ENCODE measurements around the gene HMGB4. TPM values are rescaled to one million over a fixed set of nuclear protein-coding genes. Genes with fewer than 3 reads are reported as not detected.

Gene HMGB4
- total RNA-seq, 2 experiments from 2014 or later = not detected

DNA sequence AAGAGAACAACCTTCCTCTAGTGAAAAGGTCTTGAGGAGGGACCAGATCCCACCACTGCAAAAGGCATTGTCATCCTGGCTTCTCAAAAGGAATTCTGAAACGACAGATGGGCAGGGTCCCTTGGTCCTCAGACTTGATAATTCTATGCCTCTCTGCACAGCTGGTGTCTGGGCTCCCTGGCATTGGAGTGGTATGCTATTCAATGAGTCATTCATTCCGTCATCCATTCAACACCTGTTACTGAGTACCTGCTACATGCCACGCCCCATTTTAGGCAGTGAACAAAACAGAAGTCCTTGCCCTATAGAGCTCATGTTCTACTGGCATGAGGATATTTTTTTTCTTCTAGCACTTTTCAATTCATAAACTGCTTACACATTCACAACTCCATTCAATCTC is 45.8 kb upstream of the HMGB4 start:
- no peaks in the 10 kb centered on the region for H3K36me3 ChIP-seq (ENCODE audit: insufficient read depth, low read length)
- H3K9me3 Mint-ChIP-seq = no peaks in the 10 kb centered on the region
- H3K4me1 ChIP-seq (ENCODE audit: insufficient read depth, low read length) = no peaks in the 10 kb centered on the region
- H3K27ac Mint-ChIP-seq = no peak overlapping the region
- H3K4me1 Mint-ChIP-seq (ENCODE audit: low read depth) = no peaks in the 10 kb centered on the region
- no peak overlapping the region for H3K27ac ChIP-seq (ENCODE audit: low read depth in 1 of 2, low read length in 2 of 2)
- no peak overlapping the region for H3K4me3 ChIP-seq (ENCODE audit: low read length)
- POLR2A ChIA-PET = no interaction called here
- CTCF ChIA-PET = no interaction called here
- no peaks in the 10 kb centered on the region for H3K36me3 Mint-ChIP-seq (ENCODE audit: low read depth)
- no peak overlapping the region for H3K4me3 Mint-ChIP-seq
- peaks cover 0 to 3% of the 10 kb centered on the region in 2 experiments for H3K27me3 ChIP-seq (ENCODE audit: control insufficient read depth in 1 of 2, insufficient read depth in 2 of 2, low read length in 2 of 2)
- H3K9me3 ChIP-seq (ENCODE audit: control insufficient read depth in 1 of 2, insufficient read depth in 1 of 2, low read length in 2 of 2) = peaks cover 0 to 4% of the 10 kb centered on the region in 2 experiments
- intact Hi-C loops (cut with DNase I, micrococcal nuclease) = no loop called here
- DNase-seq (no peak), ATAC-seq (ENCODE audit: poor library complexity) (no peak)
- H3K27me3 Mint-ChIP-seq = peaks cover 26% of the 10 kb centered on the region
- TF ChIP-seq, protein P1, sequence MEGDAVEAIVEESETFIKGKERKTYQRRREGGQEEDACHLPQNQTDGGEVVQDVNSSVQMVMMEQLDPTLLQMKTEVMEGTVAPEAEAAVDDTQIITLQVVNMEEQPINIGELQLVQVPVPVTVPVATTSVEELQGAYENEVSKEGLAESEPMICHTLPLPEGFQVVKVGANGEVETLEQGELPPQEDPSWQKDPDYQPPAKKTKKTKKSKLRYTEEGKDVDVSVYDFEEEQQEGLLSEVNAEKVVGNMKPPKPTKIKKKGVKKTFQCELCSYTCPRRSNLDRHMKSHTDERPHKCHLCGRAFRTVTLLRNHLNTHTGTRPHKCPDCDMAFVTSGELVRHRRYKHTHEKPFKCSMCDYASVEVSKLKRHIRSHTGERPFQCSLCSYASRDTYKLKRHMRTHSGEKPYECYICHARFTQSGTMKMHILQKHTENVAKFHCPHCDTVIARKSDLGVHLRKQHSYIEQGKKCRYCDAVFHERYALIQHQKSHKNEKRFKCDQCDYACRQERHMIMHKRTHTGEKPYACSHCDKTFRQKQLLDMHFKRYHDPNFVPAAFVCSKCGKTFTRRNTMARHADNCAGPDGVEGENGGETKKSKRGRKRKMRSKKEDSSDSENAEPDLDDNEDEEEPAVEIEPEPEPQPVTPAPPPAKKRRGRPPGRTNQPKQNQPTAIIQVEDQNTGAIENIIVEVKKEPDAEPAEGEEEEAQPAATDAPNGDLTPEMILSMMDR (IDR thresholded peaks at IDR 0.05) = no peak

DNA sequence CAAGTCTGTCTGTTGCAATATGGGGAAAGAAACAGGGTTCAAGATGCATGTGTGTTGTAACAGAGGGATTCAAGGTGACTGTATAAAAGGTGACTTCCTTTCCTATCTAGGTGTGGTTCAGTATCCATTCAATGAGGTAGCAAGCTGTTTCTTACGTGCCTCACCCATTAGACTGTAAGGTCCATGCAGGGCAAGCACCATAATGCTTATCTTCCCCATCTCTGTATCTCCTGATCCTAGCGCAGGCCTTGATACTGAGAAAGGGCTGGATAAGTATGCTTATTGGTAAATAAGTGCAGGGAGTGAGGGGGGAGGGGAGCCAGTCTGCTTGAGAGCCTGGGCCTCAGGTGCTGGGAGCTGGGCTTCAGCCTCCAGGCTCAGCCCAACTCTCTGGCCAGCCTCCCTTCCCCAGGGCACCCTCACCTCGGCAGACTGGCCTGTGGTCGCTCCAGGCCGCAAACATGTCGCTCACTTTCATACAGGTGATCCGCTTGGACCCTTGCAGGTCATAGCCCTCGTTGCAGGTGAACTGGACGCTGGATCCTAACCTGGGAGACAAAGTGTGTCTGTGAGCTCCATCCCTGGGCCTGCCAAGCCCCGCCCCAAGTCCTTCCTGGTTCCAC is 44.5 kb upstream of the HMGB4 start:
- Mint-ChIP-seq H3K9me3 (no peaks in the 10 kb centered on the region), H3K4me3 (no peak overlapping the region), H3K27ac (no peak overlapping the region), H3K4me1 (ENCODE audit: low read depth) (no peaks in the 10 kb centered on the region), H3K27me3 (peaks cover 22% of the 10 kb centered on the region), H3K36me3 (ENCODE audit: low read depth) (no peaks in the 10 kb centered on the region)
- ATAC-seq (ENCODE audit: poor library complexity) = no peak
- Histone ChIP-seq H3K27me3 (ENCODE audit: control insufficient read depth in 1 of 2, insufficient read depth in 2 of 2, low read length in 2 of 2) (peaks cover 0 to 3% of the 10 kb centered on the region in 2 experiments), H3K36me3 (ENCODE audit: insufficient read depth, low read length) (no peaks in the 10 kb centered on the region), H3K9me3 (ENCODE audit: control insufficient read depth in 1 of 2, insufficient read depth in 1 of 2, low read length in 2 of 2) (peaks cover 0 to 4% of the 10 kb centered on the region in 2 experiments), H3K27ac (ENCODE audit: low read depth in 1 of 2, low read length in 2 of 2) (no peak overlapping the region), H3K4me3 (ENCODE audit: low read length) (no peak overlapping the region), H3K4me1 (ENCODE audit: insufficient read depth, low read length) (no peaks in the 10 kb centered on the region)
- TF ChIP-seq, protein P1 (IDR thresholded peaks at IDR 0.05) = no peak
- intact Hi-C loops (cut with DNase I, micrococcal nuclease) = no loop called here
- no peak for DNase-seq
- CTCF ChIA-PET = no interaction called here
- POLR2A ChIA-PET = no interaction called here

DNA sequence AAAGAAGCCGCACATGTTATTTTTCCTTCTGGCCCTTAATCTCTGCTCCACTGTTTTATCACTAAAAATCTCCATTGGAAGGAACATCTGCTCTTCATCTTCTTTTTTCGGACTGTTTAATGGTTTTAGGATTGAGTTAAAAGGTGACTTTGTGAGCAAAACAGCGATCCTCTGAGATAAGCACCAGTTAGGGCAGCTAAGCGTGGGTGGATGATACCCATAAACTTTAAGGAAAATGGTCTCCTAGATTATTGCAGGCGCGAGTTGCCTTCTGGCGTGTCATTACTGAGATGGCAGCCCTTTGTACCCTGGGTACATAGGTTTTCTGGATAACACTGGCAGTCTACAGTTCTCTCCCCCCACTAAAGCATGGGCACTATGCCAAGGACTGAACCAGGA is 44.0 kb upstream of the HMGB4 start:
- no peak for ATAC-seq (ENCODE audit: poor library complexity)
- no peaks in the 10 kb centered on the region for H3K9me3 Mint-ChIP-seq
- no peaks in the 10 kb centered on the region for H3K36me3 Mint-ChIP-seq (ENCODE audit: low read depth)
- Histone ChIP-seq H3K27me3 (ENCODE audit: control insufficient read depth in 1 of 2, insufficient read depth in 2 of 2, low read length in 2 of 2) (peaks cover 0 to 3% of the 10 kb centered on the region in 2 experiments), H3K4me3 (ENCODE audit: low read length) (no peak overlapping the region), H3K36me3 (ENCODE audit: insufficient read depth, low read length) (no peaks in the 10 kb centered on the region), H3K9me3 (ENCODE audit: control insufficient read depth in 1 of 2, insufficient read depth in 1 of 2, low read length in 2 of 2) (peaks cover 0 to 6% of the 10 kb centered on the region in 2 experiments), H3K27ac (ENCODE audit: low read depth in 1 of 2, low read length in 2 of 2) (no peak overlapping the region), H3K4me1 (ENCODE audit: insufficient read depth, low read length) (no peaks in the 10 kb centered on the region)
- ChIA-PET POLR2A (no interaction called here), CTCF (no interaction called here)
- DNase-seq = no peak
- no peak overlapping the region for H3K4me3 Mint-ChIP-seq
- TF ChIP-seq, protein P1 (IDR thresholded peaks at IDR 0.05) = no peak
- H3K27ac Mint-ChIP-seq = no peak overlapping the region
- intact Hi-C loops (cut with DNase I, micrococcal nuclease) = no loop called here
- H3K27me3 Mint-ChIP-seq = peaks cover 22% of the 10 kb centered on the region
- no peaks in the 10 kb centered on the region for H3K4me1 Mint-ChIP-seq (ENCODE audit: low read depth)

Data from CD4-positive, alpha-beta T cell (primary cell).